HepG2 (cell line): ENCODE results near the gene FGF21. TPM values are rescaled to one million over a fixed set of nuclear protein-coding genes. Genes with fewer than 3 reads are reported as not detected.

Experiments
- ARNT ChIP-seq: fragments of 450-650 bp; IDR thresholded peaks from 2 replicates; pipeline ENCODE4 v1.6.1; 2017
- BCL6 ChIP-seq: IDR thresholded peaks from 2 replicates; pipeline ENCODE4 v1.6.1; 2016; ENCODE audit warnings: missing genetic modification reagents, missing compliant biosample characterization
- BORCS8-MEF2B ChIP-seq: sonication (generic); formaldehyde crosslinking; IDR thresholded peaks from 2 replicates; pipeline ENCODE4 v1.8.0; 2022; ENCODE audit warnings: mild to moderate bottlenecking, missing genetic modification reagents
- BRD4 ChIP-seq: sonication (generic); formaldehyde crosslinking; IDR thresholded peaks from 2 replicates; pipeline ENCODE4 v1.4.0; 2020; ENCODE audit warnings: missing genetic modification reagents
- MED1 ChIP-seq: sonication (generic); formaldehyde crosslinking; IDR thresholded peaks from 2 replicates; pipeline ENCODE4 v1.4.0; 2020; ENCODE audit warnings: missing genetic modification reagents
- PHB2 ChIP-seq: fragments of 450-650 bp; IDR thresholded peaks from 2 replicates; pipeline ENCODE4 v1.6.1; 2018; ENCODE audit not compliant: partially characterized antibody
- PITX1 ChIP-seq: sonication (generic); formaldehyde crosslinking; IDR thresholded peaks from 2 replicates; pipeline ENCODE4 v1.5.1; 2020; ENCODE audit warnings: mild to moderate bottlenecking, missing genetic modification reagents
- SRF ChIP-seq: IDR thresholded peaks from 2 replicates; pipeline ENCODE4 v1.6.1; 2011; ENCODE audit warnings: mild to moderate bottlenecking, low read depth, low read length, moderate library complexity
- TBX3 ChIP-seq: fragments of 450-650 bp; IDR thresholded peaks from 2 replicates; pipeline ENCODE4 v1.6.1; 2017; ENCODE audit warnings: antibody characterized with exemption, mild to moderate bottlenecking, inconsistent platforms, borderline replicate concordance
- TEAD2 ChIP-seq: sonication (generic); formaldehyde crosslinking; IDR thresholded peaks from 2 replicates; pipeline ENCODE4 v1.9.0; 2021; ENCODE audit warnings: missing genetic modification reagents
- TOPORS ChIP-seq: sonication (generic); formaldehyde crosslinking; IDR thresholded peaks from 2 replicates; pipeline ENCODE4 v1.8.0; 2023; ENCODE audit warnings: mild to moderate bottlenecking, missing genetic modification reagents
- U2AF1 ChIP-seq: fragments of 200-400 bp; formaldehyde crosslinking; optimal IDR thresholded peaks from 2 replicates; pipeline ENCODE3; 2017; ENCODE audit warnings: mild to moderate bottlenecking, low read depth, low read length
- YY1 ChIP-seq: IDR thresholded peaks from 2 replicates; pipeline ENCODE4 v1.6.1; 2011; ENCODE audit warnings: low read length, low read depth, moderate library complexity, mild to moderate bottlenecking; ENCODE audit not compliant: insufficient read depth, insufficient replicate concordance
- ZKSCAN1 ChIP-seq: fragments of 150-350 bp; IDR thresholded peaks from 2 replicates; pipeline ENCODE4 v1.6.1; 2014; ENCODE audit warnings: low read length
- ZMYM2 ChIP-seq: sonication (generic); formaldehyde crosslinking; IDR thresholded peaks from 2 replicates; pipeline ENCODE4 v1.8.0; 2022; ENCODE audit warnings: mild to moderate bottlenecking, missing genetic modification reagents
- ZMYM4 ChIP-seq: sonication (generic); formaldehyde crosslinking; IDR thresholded peaks from 2 replicates; pipeline ENCODE4 v1.8.1; 2023; ENCODE audit warnings: mild to moderate bottlenecking, missing genetic modification reagents
- ZNF180 ChIP-seq: sonication (generic); formaldehyde crosslinking; IDR thresholded peaks from 2 replicates; pipeline ENCODE4 v1.4.0; 2020; ENCODE audit warnings: low read depth, missing genetic modification reagents, borderline replicate concordance
- ZNF232 ChIP-seq: sonication (generic); formaldehyde crosslinking; IDR thresholded peaks from 2 replicates; pipeline ENCODE4 v1.4.0; 2020; ENCODE audit warnings: missing genetic modification reagents, borderline replicate concordance
- ZNF496 ChIP-seq: sonication (generic); formaldehyde crosslinking; IDR thresholded peaks from 2 replicates; pipeline ENCODE4 v1.8.1; 2023; ENCODE audit warnings: mild to moderate bottlenecking, moderate library complexity, missing genetic modification reagents; ENCODE audit not compliant: insufficient replicate concordance
- ZNF644 ChIP-seq: IDR thresholded peaks from 2 replicates; pipeline ENCODE4 v1.6.1; 2016; ENCODE audit warnings: low read depth
- polyA plus RNA-seq, 8 experiments: library from polyadenylated mRNA; depleted of rRNA in 3 of 8; stranded (reverse) in 7 of 8; unstranded in 1 of 8; fragments of >200 nt; fragmentation: Illumina TruSeq in 4 of 8; extraction: Trizol in 4 of 8; gene quantifications; 2 replicates each; pipeline versions ENCODE4 v1.2.1 to v1.2.3, GENCODE V29; 2011 to 2016; ENCODE audit warnings: low read depth in 4 of 8, missing spikeins in 1 of 8, mixed read lengths in 1 of 8; ENCODE audit not compliant: insufficient read depth in 1 of 8
- total RNA-seq, 5 experiments: library from RNA; depleted of rRNA; stranded (reverse); fragments of >200 nt; fragmentation: Illumina TruSeq; extraction: Trizol; gene quantifications; 2 replicates each; pipeline ENCODE4 v1.2.3, GENCODE V29; 2016; ENCODE audit warnings: low read depth in 1 of 5
- TF ChIP-seq, protein P1 (sequence below): sonication (generic); formaldehyde crosslinking; IDR thresholded peaks from 2 replicates; pipeline ENCODE4 v1.5.0; 2020; ENCODE audit warnings: missing genetic modification reagents, mild to moderate bottlenecking, borderline replicate concordance
- TF ChIP-seq, protein P2 (sequence below): sonication (generic); formaldehyde crosslinking; IDR thresholded peaks from 2 replicates; pipeline ENCODE4 v1.4.0; 2020; ENCODE audit warnings: missing genetic modification reagents
- TF ChIP-seq, protein P3 (sequence below): sonication (generic); formaldehyde crosslinking; IDR thresholded peaks from 2 replicates; pipeline ENCODE4 v1.9.0; 2021; ENCODE audit warnings: missing genetic modification reagents, borderline replicate concordance
- TF ChIP-seq, protein P4 (sequence below): sonication (generic); formaldehyde crosslinking; IDR thresholded peaks from 2 replicates; pipeline ENCODE4 v1.4.0; 2020; ENCODE audit warnings: missing genetic modification reagents
- TF ChIP-seq, protein P5 (sequence below): sonication (generic); formaldehyde crosslinking; IDR thresholded peaks from 2 replicates; pipeline ENCODE4 v1.8.1; 2023; ENCODE audit warnings: mild to moderate bottlenecking, missing genetic modification reagents

The FGF21 gene
- total and polyA plus RNA-seq, 2 of the 13 experiments (the other 11 are each of a cell fraction or from before 2014, with no cell fraction given), result 0.17 TPM; not detected in 1

DNA sequence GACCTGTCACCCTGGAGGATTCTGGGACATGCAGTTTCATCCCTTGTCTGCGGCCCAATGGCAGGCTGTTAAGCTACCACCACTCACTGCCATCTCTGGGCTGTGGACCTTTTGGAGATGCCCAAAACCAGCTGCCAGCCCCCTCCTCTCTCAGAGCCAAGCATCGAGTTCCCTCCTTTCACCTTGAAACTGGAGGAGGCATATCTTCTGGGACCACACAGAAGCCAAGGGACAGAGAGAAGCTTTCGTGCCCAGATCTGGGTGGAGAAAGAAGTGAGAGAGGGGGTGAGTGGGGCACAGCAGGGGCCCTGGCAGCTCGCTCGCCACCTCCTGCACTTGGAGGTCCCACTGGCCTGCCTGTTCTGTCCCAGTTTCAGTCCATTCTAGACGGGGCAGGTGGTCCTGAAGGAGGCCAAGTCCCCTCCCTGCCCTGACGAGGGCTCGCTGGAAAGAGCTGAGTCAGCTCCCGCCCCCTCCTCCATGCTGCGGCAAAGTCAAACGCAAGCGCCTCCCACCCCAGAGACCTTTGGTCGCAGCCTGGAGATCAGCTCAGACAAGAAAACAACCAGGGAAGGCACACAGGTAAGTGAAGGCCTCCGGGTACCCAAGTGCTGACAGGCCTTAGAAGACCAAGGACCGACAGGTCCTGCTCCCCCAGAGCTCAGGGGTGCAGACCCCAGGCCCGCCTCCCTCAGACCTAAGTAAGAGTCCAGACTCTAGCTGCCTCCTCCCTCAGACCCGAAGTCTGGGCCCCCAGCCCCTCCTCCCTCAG lies 51.7 kb downstream of the FGF21 start (continued):
- TF ChIP-seq SRF (no peak), TOPORS (CRISPR knock-in tag) (no peak), BCL6 (CRISPR knock-in tag) (peak; percentile 39; the same call in 1 of the 2 replicates), YY1 (peak; percentile 39), BRD4 (peak; percentile 92), PITX1 (CRISPR knock-in tag) (peak; percentile 39; the same call in 1 of the 2 replicates), ZKSCAN1 (no peak), ZNF496 (CRISPR knock-in tag) (no peak), PHB2 (no peak), BORCS8-MEF2B (CRISPR knock-in tag) (no peak), ZNF232 (peak; percentile 51; the same call in 1 of the 2 replicates), TEAD2 (CRISPR knock-in tag) (no peak), U2AF1 (peak; percentile 50), ZNF644 (CRISPR knock-in tag) (no peak), TBX3 (no peak), MED1 (CRISPR knock-in tag) (peak; percentile 72), ZNF180 (CRISPR knock-in tag) (no peak), ZMYM4 (peak; percentile 30; the same call in 1 of the 2 replicates), ZMYM2 (CRISPR knock-in tag) (no peak), ARNT (no peak)
- TF ChIP-seq, protein P1, sequence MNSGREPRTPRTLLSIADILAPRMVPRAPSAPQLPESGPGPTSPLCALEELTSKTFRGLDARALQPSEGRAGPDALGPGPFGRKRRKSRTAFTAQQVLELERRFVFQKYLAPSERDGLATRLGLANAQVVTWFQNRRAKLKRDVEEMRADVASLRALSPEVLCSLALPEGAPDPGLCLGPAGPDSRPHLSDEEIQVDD (CRISPR knock-in tag), result no peak
- TF ChIP-seq, protein P2, sequence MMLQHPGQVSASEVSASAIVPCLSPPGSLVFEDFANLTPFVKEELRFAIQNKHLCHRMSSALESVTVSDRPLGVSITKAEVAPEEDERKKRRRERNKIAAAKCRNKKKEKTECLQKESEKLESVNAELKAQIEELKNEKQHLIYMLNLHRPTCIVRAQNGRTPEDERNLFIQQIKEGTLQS (CRISPR knock-in tag), result no peak
- TF ChIP-seq, protein P3, sequence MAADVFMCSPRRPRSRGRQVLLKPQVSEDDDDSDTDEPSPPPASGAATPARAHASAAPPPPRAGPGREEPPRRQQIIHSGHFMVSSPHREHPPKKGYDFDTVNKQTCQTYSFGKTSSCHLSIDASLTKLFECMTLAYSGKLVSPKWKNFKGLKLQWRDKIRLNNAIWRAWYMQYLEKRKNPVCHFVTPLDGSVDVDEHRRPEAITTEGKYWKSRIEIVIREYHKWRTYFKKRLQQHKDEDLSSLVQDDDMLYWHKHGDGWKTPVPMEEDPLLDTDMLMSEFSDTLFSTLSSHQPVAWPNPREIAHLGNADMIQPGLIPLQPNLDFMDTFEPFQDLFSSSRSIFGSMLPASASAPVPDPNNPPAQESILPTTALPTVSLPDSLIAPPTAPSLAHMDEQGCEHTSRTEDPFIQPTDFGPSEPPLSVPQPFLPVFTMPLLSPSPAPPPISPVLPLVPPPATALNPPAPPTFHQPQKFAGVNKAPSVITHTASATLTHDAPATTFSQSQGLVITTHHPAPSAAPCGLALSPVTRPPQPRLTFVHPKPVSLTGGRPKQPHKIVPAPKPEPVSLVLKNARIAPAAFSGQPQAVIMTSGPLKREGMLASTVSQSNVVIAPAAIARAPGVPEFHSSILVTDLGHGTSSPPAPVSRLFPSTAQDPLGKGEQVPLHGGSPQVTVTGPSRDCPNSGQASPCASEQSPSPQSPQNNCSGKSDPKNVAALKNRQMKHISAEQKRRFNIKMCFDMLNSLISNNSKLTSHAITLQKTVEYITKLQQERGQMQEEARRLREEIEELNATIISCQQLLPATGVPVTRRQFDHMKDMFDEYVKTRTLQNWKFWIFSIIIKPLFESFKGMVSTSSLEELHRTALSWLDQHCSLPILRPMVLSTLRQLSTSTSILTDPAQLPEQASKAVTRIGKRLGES, result no peak
- TF ChIP-seq, protein P4, sequence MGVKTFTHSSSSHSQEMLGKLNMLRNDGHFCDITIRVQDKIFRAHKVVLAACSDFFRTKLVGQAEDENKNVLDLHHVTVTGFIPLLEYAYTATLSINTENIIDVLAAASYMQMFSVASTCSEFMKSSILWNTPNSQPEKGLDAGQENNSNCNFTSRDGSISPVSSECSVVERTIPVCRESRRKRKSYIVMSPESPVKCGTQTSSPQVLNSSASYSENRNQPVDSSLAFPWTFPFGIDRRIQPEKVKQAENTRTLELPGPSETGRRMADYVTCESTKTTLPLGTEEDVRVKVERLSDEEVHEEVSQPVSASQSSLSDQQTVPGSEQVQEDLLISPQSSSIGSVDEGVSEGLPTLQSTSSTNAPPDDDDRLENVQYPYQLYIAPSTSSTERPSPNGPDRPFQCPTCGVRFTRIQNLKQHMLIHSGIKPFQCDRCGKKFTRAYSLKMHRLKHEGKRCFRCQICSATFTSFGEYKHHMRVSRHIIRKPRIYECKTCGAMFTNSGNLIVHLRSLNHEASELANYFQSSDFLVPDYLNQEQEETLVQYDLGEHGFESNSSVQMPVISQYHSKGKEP (CRISPR knock-in tag), result 0 out of 2 replicates have a peak, but pooled peaks have one; percentile 26
- TF ChIP-seq, protein P5, sequence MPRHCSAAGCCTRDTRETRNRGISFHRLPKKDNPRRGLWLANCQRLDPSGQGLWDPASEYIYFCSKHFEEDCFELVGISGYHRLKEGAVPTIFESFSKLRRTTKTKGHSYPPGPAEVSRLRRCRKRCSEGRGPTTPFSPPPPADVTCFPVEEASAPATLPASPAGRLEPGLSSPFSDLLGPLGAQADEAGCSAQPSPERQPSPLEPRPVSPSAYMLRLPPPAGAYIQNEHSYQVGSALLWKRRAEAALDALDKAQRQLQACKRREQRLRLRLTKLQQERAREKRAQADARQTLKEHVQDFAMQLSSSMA (CRISPR knock-in tag), result no peak
